Tibial nerve (tissue), 4 donors: ENCODE results near the gene ZNF385D. TPM values are rescaled to one million over a fixed set of nuclear protein-coding genes. Genes with fewer than 3 reads are reported as not detected.

Source experiments
- DNase-seq, 2 donors: peaks; one replicate each; pipeline ENCODE4 v3.0.0-alpha.2; 2019; ENCODE audit warnings: low spot score in 2 of 2
- H3K27ac ChIP-seq, 4 donors: fragments of 200-600 bp; sonication (generic) in 3 of 4; one replicate each; pipeline ENCODE4 v1.5.1; 2017 to 2019; ENCODE audit warnings: mild to moderate bottlenecking in 1 of 4
- H3K27me3 ChIP-seq, 2 donors: fragments of 200-600 bp; sonication (generic) in 1 of 2; one replicate each; pipeline versions ENCODE4 v1.5.1 to v1.6.0; 2017 to 2019
- H3K36me3 ChIP-seq, 3 donors: fragments of 200-600 bp; sonication (generic); one replicate each; pipeline ENCODE4 v1.5.1; 2018 to 2019
- H3K4me1 ChIP-seq, 4 donors: fragments of 200-600 bp; sonication (generic) in 3 of 4; one replicate each; pipeline ENCODE4 v1.5.1; 2017 to 2019
- H3K4me3 ChIP-seq, 4 donors: fragments of 200-600 bp; sonication (generic) in 3 of 4; one replicate each; pipeline ENCODE4 v1.5.1; 2017 to 2019; ENCODE audit warnings: mild to moderate bottlenecking in 1 of 4, moderate library complexity in 1 of 4
- H3K9me3 ChIP-seq, 4 donors: fragments of 200-600 bp; sonication (generic) in 3 of 4; one replicate each; pipeline ENCODE4 v1.5.1; 2017 to 2019
- CTCF ChIP-seq, 5 experiments: fragments of 200-600 bp in 3 of 5; fragments of 450-650 bp in 2 of 5; sonication (generic) in 3 of 5; IDR thresholded peaks; one replicate each; pipeline ENCODE4 v1.5.1; 2016 to 2019; ENCODE audit warnings: antibody characterized with exemption in 5 of 5, mild to moderate bottlenecking in 3 of 5, moderate library complexity in 2 of 5
- EP300 ChIP-seq, 2 donors: sonication (generic); formaldehyde crosslinking; IDR thresholded peaks; one replicate each; pipeline ENCODE4 v1.6.1; 2017; ENCODE audit warnings: antibody characterized with exemption in 2 of 2, mild to moderate bottlenecking in 1 of 2
- POLR2A ChIP-seq, 2 donors: fragments of 450-650 bp; IDR thresholded peaks; one replicate each; pipeline ENCODE4 v1.6.1; 2017; ENCODE audit warnings: antibody characterized with exemption in 2 of 2, mild to moderate bottlenecking in 2 of 2, moderate library complexity in 2 of 2
- WGBS, 2 donors: methylation state at CpG; one replicate each; pipeline ENCODE4 v1.1.5; 2018; 5-methylcytosine and 5-hydroxymethylcytosine counted together
- total RNA-seq, 4 donors: library from RNA; depleted of rRNA; stranded (reverse); fragments of >200 nt; gene quantifications; one replicate each; pipeline ENCODE4 v1.1.0, GENCODE V29; 2016

The ZNF385D gene
- total RNA-seq, 4 donors from 2014 or later = 2.7 to 9.0 (median 4.4) TPM

- TF ChIP-seq EP300 (IDR thresholded peaks at IDR 0.05) = no peak
- no peak for TF ChIP-seq CTCF (IDR thresholded peaks at IDR 0.05)
- TF ChIP-seq POLR2A (IDR thresholded peaks at IDR 0.05) = no peak
- no peak for DNase-seq
- no peaks in the 10 kb centered on the region for H3K4me1 ChIP-seq
- H3K4me3 ChIP-seq = no peak overlapping the region
- H3K27ac ChIP-seq = no peak overlapping the region
- no peaks in the 10 kb centered on the region for H3K36me3 ChIP-seq
- H3K9me3 ChIP-seq = no peaks in the 10 kb centered on the region
- no peaks in the 10 kb centered on the region for H3K27me3 ChIP-seq
These were observed 288.9 kb downstream of the ZNF385D start for GRCh38 chr3:21462141-21462540.

GRCh38 chr3:21457084-21457483 is 293.9 kb downstream of the ZNF385D start:
- H3K36me3 ChIP-seq = no peaks in the 10 kb centered on the region
- TF ChIP-seq POLR2A (IDR thresholded peaks at IDR 0.05) = no peak
- no peak for TF ChIP-seq CTCF (IDR thresholded peaks at IDR 0.05)
- no peak for TF ChIP-seq EP300 (IDR thresholded peaks at IDR 0.05)
- H3K27me3 ChIP-seq = no peaks in the 10 kb centered on the region
- H3K4me3 ChIP-seq = no peak overlapping the region
- no peaks in the 10 kb centered on the region for H3K4me1 ChIP-seq
- 85 to 88% methylated on average over 5 of the region's 5 CpGs for WGBS, 2 donors
- peaks cover 0 to 6% (median 0%) of the 10 kb centered on the region in 4 donors for H3K9me3 ChIP-seq
- DNase-seq = no peak
- H3K27ac ChIP-seq = no peak overlapping the region

- no peak for DNase-seq
- Histone ChIP-seq H3K4me1 (peaks cover 0 to 14% (median 0%) of the 10 kb centered on the region in 4 donors), H3K27me3 (no peaks in the 10 kb centered on the region), H3K27ac (no peak overlapping the region), H3K36me3 (no peaks in the 10 kb centered on the region), H3K4me3 (no peak overlapping the region), H3K9me3 (peaks cover 0 to 6% (median 0%) of the 10 kb centered on the region in 4 donors)
- TF ChIP-seq POLR2A (IDR thresholded peaks at IDR 0.05) = no peak
- WGBS, 2 donors = 57 to 76% methylated on average over 2 of the region's 2 CpGs
These were observed 301.3 kb downstream of the ZNF385D start for GRCh38 chr3:21449738-21450137.

GRCh38 chr3:21447476-21448151 is 303.4 kb downstream of the ZNF385D start:
- Histone ChIP-seq H3K4me1 (peaks cover 0 to 14% (median 0%) of the 10 kb centered on the region in 4 donors), H3K4me3 (no peak overlapping the region), H3K27me3 (no peaks in the 10 kb centered on the region), H3K36me3 (no peaks in the 10 kb centered on the region), H3K9me3 (peaks cover 0 to under 1% (median 0%) of the 10 kb centered on the region in 4 donors), H3K27ac (no peak overlapping the region)
- DNase-seq = no peak
- 54% methylated on average over 4 of the region's 4 CpGs for WGBS, 2 donors
- TF ChIP-seq EP300 (IDR thresholded peaks at IDR 0.05) = no peak
- TF ChIP-seq CTCF (IDR thresholded peaks at IDR 0.05) = no peak
- TF ChIP-seq POLR2A (IDR thresholded peaks at IDR 0.05) = no peak

GRCh38 chr3:21446945-21447475 is 304.0 kb downstream of the ZNF385D start:
- H3K9me3 ChIP-seq = no peaks in the 10 kb centered on the region
- no peaks in the 10 kb centered on the region for H3K36me3 ChIP-seq
- H3K4me3 ChIP-seq = no peak overlapping the region
- peaks cover 0 to 14% (median 0%) of the 10 kb centered on the region in 4 donors for H3K4me1 ChIP-seq
- DNase-seq = no peak
- TF ChIP-seq EP300 (IDR thresholded peaks at IDR 0.05) (no peak), POLR2A (IDR thresholded peaks at IDR 0.05) (no peak), CTCF (IDR thresholded peaks at IDR 0.05) (no peak)
- WGBS, 2 donors = 32 to 56% methylated on average over 2 of the region's 2 CpGs
- no peaks in the 10 kb centered on the region for H3K27me3 ChIP-seq
- H3K27ac ChIP-seq = no peak overlapping the region
